Stimulated activated CD4-positive, alpha-beta T cell treated with anti-CD3 and anti-CD28 coated beads, Interleukin-12 subunit alpha, Interleukin-12 subunit beta, amount 100 ng/mL, for 24 hours (primary cell): ENCODE results near the gene AP3B2.
A peak's percentile ranks its signal among the peaks of the same experiment; 100 is the strongest.
"Not testable (repeated sequence)": the region's sequence is repeated elsewhere in the genome, so short reads cannot be mapped to it uniquely, and the experiment has no call there.

ENCODE experiments used
- DNase-seq, 2 experiments: peaks; one replicate each; pipeline ENCODE4 v3.0.0-alpha.2; 2020; ENCODE audit warnings: low read depth in 2 of 2

AP3B2 gene, protein sequence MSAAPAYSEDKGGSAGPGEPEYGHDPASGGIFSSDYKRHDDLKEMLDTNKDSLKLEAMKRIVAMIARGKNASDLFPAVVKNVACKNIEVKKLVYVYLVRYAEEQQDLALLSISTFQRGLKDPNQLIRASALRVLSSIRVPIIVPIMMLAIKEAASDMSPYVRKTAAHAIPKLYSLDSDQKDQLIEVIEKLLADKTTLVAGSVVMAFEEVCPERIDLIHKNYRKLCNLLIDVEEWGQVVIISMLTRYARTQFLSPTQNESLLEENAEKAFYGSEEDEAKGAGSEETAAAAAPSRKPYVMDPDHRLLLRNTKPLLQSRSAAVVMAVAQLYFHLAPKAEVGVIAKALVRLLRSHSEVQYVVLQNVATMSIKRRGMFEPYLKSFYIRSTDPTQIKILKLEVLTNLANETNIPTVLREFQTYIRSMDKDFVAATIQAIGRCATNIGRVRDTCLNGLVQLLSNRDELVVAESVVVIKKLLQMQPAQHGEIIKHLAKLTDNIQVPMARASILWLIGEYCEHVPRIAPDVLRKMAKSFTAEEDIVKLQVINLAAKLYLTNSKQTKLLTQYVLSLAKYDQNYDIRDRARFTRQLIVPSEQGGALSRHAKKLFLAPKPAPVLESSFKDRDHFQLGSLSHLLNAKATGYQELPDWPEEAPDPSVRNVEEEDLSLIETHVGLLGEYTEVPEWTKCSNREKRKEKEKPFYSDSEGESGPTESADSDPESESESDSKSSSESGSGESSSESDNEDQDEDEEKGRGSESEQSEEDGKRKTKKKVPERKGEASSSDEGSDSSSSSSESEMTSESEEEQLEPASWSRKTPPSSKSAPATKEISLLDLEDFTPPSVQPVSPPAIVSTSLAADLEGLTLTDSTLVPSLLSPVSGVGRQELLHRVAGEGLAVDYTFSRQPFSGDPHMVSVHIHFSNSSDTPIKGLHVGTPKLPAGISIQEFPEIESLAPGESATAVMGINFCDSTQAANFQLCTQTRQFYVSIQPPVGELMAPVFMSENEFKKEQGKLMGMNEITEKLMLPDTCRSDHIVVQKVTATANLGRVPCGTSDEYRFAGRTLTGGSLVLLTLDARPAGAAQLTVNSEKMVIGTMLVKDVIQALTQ

DNA sequence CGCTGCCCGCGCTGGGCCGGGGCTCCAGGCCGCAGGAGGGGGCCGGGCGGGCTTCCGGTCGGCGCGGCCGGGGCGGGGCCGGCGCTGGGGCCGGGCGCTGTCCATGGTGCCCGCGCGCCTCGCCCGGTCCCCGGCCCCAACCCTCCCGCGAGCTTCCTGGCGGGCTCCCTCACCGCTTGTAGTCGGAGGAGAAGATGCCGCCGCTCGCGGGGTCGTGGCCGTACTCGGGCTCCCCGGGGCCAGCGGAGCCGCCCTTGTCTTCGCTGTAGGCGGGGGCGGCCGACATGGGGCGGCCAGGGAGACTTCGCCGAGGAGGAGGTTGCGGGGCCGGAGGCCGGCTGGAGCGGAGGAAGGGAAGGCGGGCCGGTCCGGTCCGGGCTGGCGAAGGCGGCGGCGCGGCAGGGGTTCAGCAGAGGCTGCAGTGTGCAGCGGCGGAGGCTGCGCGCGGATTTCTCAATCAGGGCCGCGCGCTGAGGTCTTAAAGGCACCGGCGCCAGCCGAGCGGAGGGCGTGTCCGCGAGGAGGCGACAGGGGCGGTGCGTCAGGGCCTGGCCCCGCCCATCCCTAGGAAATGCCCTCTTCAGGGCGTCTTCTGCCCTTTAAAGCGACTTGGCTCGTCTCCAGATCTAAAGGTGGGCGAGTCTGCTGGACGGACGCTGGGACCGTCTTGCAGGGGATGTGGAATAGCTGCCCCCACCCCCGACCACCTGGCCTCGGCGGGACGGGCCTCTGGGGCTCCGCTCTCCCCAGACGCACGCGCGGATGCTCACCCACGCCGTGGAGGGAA is at the start of gene AP3B2:
AP3B2 (minus strand) TSS at position 455 of the 787 bp plus-strand sequence; CDS start at position 286, 169 bp downstream.
- DNase-seq: peak; percentile 51 to 65

DNA sequence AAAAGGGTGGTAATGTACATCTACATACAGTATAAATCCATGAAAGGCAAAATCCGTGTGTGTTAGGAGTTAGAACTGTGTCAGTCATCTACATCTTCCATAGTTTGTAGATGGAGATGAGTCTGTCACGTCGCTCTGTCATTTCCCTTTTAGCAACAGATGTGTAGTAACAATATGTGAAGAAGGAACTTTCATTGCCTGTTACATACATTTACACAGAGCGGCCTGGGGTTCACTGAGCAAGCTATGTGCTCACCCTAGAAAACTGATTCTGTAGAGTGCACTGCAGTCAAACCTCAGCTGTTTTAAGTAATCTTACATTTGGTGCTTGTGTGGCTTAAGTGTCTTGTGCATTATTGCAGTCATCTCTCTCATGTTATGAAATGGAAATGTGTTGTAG is 41.6 kb upstream of the AP3B2 start:
- DNase-seq: no peak

DNA sequence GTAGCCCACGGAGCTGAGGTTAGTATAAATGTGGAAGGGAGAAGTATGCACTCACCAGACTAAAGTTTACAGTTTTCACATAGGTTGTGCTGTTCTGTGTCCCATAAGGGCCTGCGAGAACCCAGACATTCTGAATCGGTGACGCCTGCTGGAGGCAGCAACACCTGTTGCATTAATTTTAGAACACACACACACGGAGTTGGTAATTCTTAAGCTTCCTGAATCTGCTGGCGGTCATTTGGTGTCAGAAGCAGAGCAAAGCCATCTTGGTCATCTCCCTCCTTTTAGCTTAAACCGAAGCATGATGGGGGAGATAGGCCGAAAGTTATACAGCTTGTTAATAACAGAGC is 41.1 kb upstream of the AP3B2 start:
- no peak for DNase-seq

DNA sequence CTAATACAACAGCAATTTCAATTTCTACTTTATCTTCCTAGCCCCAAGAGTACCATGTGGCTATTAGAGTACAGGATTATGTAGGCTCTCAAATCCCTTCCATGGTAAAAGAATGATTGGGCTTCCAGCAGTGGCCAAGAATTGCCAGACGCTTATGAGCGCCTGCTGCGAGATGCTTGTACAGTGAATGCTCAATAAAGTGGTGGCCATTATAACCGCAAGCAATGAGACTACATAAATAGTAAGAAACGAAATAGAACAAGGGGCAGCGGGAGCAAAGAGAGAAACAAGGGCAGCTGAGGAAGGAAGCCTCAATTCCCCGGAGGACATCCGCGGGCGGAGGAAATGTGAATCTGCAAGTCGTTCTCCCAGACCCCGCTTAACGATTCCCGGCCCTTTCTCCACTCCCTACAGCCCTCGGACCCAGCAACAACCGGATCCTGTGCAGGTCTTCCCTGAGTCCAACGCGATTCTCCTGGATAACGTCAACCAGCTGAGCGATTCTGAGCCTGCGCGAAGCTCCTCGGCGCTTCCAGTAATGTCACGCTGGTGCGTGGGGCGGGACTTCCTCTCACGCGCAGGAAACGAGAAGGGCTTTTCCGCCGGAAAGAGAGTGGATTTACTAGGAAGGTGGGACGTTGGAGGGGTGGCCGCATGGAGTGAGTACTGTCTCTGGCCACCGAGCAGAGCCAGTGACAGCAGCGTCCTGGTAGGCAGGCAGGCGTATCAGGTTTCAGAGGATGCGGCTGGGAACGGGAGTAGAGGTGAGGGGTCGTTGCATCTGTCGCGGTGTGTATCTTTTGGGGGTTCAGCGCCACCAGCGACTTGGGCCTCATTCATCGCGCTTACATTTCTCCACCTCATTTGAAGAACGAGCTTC is 40.5 kb upstream of the AP3B2 start:
- DNase-seq: peak; percentile 79 to 84

DNA sequence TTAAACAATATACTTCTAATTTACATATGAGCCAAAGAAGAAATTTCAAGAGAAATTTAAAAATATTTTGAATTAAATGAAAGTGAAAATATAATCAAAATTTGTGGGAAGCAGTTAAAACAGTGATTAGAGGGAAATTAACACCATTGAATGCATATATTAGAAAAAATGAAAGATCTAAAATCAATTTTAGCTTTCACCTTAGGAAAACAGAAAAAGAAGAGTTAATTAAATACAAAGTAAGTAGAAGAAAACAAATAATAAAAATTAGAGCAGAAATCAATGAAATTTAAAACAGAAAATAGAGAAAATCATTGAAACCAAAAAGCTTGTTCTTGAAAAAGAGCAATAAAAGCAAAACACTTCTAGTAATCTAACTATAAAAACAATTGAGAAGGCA is 38.6 kb upstream of the AP3B2 start:
- DNase-seq: no peak

DNA sequence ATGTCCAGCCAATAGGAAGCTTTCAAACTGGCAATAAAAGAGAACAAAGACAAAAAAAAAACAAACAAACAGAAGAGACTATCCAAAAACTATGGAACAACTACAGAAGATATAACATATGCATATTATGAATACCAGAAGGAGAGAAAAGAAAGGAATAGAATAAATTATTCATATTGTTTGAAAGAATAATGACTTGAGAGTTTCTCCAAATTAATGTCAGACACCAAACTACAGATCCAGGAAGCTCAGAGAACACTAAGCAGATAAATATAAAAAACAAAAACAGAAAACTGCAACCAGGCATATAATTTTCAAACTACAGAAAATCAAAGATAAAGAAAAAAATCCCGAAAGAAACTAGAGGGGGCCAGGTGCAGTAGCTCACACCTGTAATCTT is 34.1 kb upstream of the AP3B2 start:
- no peak for DNase-seq

DNA sequence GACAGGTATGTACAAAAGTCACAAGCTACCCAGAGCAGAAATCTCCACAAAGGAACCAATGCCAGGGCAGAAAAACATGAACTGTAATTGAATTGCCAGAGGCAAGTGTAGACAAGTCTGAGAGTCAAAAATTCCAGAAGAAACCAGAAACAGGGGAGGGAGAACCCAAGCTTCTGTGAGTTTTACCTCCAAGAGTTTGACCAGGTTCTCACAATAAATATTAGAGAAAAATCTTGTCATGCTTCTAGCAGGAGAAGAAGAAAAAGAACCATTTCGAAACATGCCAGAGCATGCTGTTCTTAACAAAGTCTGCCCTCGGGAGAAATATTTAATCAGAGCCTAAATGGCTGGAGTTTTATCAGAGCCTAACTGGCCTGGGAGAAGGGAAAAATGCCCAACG is 32.5 kb upstream of the AP3B2 start:
- no peak for DNase-seq

DNA sequence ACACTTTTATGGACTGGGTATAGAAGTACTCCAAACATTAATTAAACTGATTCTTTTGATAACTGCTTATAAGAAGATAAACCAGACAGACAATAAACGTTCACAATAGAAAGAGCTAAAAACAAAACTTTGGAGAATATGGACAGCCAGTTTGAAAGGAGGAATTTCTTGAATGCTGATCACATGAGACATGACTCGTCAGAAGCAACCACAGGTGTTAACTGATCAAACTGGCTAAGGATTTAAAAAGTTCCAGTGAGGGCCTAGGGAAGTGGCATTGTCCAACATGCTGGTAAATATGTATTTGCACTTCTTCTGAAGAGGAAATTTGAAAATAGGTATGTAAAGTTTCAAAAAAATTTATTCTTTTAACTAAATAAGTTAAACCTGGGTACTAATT is 29.4 kb upstream of the AP3B2 start:
- no peak for DNase-seq

DNA sequence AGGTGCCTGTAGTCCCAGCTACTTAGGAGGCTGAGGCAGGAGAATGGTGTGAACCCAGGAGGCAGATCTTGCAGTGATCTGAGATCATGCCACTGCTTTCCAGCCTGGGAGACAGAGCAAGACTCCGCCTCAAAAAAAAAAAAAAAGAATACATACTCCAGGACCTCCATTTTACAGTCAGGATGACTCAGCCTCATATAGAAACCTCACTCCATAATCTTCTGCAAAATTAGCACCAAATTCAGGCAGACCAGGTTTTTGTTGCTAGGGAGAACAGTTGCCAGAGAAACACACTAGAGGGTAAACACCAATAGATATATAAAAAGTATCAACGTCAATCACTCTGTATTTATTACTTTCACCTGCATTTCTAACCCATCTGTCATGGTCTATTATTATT is 28.3 kb upstream of the AP3B2 start:
- no peak for DNase-seq

DNA sequence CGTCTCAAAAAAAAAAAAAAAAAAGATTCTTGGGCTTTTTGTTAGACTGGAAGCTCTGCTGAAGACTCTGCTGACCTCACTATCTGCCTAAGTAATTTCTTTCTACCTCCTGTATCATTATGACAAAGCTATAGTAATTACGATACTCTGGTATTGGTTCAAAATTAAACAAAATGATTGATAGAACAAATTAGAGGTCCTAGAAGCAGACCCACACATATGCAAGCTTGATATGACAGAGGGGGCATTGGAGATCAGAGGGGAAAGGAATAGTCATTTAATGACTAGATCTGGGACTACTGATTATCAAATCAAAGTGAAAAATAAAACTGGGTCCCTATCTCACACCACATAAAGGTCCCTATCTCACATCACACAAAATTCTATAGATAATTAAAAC is 21.9 kb upstream of the AP3B2 start:
- DNase-seq: no peak

DNA sequence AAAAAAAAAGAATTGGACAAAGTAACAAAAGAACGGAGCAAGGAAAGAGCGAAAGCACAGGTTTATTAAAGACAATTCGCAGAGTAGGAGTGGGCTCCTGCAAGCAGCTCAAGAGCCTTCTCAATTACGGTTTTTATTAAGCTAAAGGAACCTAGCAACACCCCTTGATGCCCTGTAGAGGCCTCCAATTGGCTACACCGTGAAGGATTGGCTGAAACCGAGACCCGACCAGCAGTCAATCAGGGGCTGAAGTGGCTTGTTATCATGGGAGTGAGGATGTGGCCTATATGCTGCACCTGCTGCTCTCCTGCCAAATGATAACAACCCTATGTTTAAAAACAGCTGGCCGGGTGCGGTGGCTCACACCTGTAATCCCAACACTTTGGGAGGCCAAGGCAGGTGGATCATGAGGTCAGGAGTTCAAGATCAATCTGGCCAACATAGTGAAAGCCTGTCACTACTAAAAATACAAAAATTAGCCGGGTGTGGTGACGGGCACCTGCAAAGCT is 20.4 kb upstream of the AP3B2 start:
- no peak for DNase-seq

DNA sequence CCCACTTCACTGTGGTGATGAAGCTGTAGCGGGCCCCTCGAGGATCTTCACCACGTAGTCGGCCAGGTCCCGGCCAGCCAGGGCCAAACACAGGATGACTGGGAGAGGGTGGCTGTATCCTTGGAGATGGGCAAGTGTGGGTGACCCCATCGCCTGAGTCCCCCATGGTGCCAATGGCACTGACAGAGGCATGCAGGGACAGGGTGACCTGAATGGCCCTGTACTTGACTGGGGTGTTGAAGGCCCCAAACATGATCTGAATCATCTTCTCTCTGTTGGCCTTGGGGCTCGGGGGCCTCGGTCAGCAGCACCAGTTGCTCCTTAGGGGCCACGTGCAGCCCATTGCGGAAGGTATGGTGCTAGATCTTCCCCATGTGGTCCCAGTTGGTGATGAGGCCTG is 17.1 kb upstream of the AP3B2 start:
- DNase-seq: no peak

DNA sequence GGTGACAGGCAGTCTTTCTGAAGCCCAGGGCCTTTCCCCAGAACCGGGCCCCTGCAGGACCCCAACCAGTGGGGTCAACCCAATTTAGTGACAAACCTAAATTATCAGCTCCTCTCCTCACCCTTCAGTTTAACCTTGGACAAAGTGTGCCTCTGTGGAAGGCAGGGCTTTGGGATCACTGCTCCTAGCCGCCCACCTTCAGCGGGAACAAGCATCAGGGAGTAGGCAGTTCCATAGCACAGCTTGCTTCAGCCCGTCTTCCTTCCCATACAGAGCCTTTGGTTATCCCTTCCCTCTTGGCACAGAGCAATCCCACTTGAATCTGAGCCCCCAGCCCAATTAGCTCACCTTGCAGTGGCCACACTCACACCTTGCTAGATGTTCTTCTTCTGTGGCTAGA is 5.3 kb upstream of the AP3B2 start:
- no peak for DNase-seq

DNA sequence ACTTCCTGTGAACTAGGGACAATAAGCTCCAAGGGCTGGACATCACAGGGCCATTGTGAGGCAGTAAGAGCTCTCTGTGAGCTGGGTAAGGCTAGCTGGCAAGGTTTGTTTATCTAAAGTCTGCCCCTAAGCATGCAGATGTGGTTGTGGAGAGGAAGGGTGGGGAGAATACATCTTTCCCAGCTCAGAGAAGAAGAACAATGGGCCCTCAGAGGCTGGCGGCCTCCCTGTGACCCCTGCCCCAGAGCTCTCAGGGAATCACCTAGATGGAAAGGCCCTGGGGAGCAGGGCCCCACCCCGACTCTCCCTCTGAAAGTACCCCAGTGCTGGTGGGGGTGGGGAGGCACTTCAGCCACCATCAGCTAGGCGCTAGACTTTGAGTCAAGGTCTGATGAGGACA is 4.3 kb upstream of the AP3B2 start:
- DNase-seq: no peak

DNA sequence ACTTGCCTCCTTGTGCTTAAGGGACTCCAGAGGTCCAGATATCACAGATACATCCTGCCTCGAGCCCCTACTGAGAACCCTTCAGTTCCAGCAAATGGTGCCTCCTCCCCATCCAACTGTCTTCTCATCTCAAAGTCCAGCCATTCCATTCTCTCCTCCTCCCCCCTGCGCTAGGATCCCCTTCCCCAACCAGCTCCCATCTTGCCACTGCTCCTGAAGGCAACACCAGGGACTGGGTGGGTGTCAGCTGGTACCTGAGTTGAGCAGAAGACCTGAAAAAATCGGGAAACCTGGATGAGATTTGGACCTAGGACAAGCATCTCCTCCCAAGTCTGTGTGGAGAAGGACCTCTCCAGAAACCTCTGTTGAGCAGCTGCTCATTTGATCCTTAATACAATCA is 2.4 kb upstream of the AP3B2 start:
- DNase-seq: no peak

DNA sequence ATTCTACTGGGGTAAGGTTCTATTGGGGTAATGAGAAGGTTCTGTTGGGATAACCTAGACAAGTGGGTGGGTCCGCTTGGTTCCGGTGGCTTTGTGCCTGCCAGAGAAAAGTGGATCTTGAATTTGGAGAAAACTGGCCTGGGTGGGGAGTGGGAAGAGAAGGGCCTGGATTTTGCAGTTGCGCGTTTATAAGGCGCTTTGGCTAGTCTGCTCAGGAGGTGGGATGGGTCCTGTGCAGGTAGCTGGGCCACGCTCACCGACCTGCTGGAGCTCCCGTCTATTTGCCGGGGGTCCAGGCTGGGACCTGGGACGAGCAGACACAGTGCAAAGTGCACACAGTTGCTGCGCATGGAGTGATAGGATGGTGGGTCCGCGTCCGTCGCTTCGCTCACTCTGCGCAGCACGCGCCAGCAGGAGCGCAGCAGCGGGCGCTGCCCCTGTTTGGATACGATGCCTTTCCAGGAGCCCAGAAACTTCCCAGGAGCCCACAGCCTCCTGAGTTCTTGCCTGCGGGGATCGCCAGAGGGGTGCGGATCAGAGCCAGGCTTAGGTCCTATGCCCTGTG is 1.3 kb upstream of the AP3B2 start:
- DNase-seq: no peak

DNA sequence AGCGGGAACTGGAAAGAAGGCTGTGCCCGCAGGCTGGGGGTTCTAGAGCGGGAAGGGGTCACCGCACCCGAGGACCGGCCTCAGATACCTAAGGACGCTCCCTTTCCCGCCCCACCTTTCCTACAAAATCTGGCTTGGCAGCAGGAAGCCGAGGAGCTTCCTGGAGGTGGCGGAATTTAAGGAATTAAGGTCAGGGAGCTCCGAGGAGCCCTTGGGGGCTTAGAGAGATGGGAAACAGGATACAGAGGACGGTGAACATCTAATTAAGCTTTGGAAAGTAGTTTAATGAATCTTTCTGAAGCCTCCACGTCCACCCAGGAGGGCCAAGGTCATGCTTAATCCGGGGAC is 507 bp upstream of the AP3B2 start:
- DNase-seq: no peak

DNA sequence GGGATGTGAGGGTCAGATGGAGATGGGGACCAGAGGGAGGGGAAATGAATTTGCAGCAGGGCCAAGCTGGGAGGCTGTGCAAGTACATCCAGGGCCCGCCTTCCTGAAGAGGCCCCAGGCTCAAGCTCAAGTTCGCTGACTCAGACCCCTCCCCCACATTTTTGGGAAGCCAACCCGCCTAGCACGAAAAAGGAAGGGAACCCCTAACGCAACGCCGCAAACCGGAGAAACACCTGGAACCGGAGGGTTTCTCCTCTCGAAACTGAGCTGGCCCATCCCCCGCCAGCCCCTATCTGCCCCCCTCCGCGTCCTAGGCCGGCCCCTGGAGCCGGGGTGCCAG is 624 bp downstream of the AP3B2 start:
- DNase-seq: no peak

DNA sequence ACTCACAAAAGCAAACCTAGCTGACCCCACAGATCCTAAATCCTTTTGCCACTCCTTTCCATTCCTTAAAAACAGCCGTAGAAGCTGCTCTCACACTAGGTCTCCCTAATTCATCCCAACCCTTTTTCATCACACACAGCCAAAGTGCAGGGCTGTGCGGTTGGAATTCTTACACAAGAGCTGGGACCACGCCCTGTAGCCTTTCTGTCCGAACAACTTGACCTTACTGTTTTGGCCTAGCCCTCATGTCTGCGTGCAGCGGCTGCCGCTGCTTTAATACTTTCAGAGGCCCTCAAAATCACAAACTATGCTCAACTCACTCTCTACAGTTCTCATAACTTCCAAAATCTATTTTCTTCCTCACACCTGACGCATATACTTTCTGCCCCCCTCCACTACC is 3.8 kb downstream of the AP3B2 start:
- not testable (repeated sequence) for DNase-seq

DNA sequence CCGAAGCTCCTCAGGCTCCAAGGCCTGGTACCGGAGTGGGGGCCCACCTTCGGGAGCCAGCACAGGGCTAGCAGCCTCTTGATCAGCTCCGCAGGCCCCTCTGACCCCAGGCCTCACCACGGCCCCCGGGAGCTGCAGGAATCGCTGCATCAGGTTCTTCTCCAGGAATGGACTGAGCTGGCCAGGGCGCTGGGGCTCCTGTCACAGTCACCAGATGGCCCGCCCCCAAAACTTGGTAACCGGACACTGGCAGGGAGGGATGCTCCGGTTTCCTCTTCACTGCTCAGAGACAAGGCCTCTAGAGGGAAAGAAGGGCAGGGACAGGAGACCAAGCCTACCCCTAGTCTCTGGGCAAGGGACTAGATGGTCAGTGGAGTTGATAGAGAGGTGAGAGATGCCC is 9.9 kb downstream of the AP3B2 start:
- DNase-seq: no peak
